Measurements from ENCODE around the gene PHLDA1. TPM values are rescaled to one million over a fixed set of nuclear protein-coding genes. Genes with fewer than 3 reads are reported as not detected.

Gene PHLDA1
- total and polyA plus RNA-seq, 4 donors: 2.8 to 11.5 (median 5.7) TPM

DNA sequence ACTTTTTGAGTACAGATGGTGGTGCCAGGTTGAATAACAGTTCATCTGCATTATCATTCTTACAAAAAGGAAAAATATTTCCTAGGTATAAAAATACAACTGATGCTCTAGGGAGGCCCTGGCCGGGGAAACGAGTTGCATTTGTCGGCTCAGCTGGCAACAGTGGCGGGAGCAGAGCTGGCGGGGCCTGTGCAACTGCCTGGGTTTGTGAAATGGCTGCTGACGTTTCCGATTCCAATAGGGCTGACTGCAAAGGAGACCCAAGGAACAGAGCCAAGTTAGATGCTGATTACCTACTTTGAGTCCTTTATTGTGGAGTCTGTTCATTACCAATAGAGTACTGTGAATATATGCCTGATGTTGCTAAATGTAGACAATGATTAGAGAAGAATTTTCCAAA, 25.8 kb upstream of the PHLDA1 start:
- Histone ChIP-seq H3K9me3 (ENCODE audit: control insufficient read depth in 4 of 4, low read length in 3 of 4) (no peaks in the 10 kb centered on the region), H3K27ac (ENCODE audit: low read depth in 1 of 2, low read length in 2 of 2) (no peak overlapping the region), H3K36me3 (ENCODE audit: control insufficient read depth in 4 of 4, insufficient read depth in 3 of 4, low read depth in 1 of 4, low read length in 3 of 4) (peaks cover 0 to 42% (median 12%) of the 10 kb centered on the region in 4 donors), H3K27me3 (ENCODE audit: control insufficient read depth in 4 of 4, insufficient read depth in 4 of 4, low read length in 3 of 4) (no peaks in the 10 kb centered on the region), H3K4me1 (ENCODE audit: control insufficient read depth in 4 of 4, insufficient read depth in 4 of 4, low read length in 3 of 4) (peaks cover 0 to 2% (median 0%) of the 10 kb centered on the region in 4 donors), H3K4me3 (ENCODE audit: low read depth in 1 of 3, low read length in 3 of 3) (no peak overlapping the region), H3K9ac (ENCODE audit: low read depth in 1 of 2, low read length in 2 of 2) (no peak overlapping the region)
- 97% methylated on average over 7 of the region's 7 CpGs for WGBS
- TF ChIP-seq, protein P1, sequence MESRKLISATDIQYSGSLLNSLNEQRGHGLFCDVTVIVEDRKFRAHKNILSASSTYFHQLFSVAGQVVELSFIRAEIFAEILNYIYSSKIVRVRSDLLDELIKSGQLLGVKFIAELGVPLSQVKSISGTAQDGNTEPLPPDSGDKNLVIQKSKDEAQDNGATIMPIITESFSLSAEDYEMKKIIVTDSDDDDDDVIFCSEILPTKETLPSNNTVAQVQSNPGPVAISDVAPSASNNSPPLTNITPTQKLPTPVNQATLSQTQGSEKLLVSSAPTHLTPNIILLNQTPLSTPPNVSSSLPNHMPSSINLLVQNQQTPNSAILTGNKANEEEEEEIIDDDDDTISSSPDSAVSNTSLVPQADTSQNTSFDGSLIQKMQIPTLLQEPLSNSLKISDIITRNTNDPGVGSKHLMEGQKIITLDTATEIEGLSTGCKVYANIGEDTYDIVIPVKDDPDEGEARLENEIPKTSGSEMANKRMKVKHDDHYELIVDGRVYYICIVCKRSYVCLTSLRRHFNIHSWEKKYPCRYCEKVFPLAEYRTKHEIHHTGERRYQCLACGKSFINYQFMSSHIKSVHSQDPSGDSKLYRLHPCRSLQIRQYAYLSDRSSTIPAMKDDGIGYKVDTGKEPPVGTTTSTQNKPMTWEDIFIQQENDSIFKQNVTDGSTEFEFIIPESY (IDR thresholded peaks at IDR 0.05): no peak
- DNase-seq (ENCODE audit: low spot score): no peak

GRCh38 chr12:76055393-76055792, 23.8 kb upstream of the PHLDA1 start:
- no peaks in the 10 kb centered on the region for H3K27me3 ChIP-seq (ENCODE audit: control insufficient read depth in 4 of 4, insufficient read depth in 4 of 4, low read length in 3 of 4)
- peaks cover 0 to 43% (median 14%) of the 10 kb centered on the region in 4 donors for H3K36me3 ChIP-seq (ENCODE audit: control insufficient read depth in 4 of 4, insufficient read depth in 3 of 4, low read depth in 1 of 4, low read length in 3 of 4)
- H3K9ac ChIP-seq (ENCODE audit: low read depth in 1 of 2, low read length in 2 of 2): no peak overlapping the region
- TF ChIP-seq GABPA (IDR thresholded peaks at IDR 0.05 in 1 of 2, conservative IDR thresholded peaks at IDR 0.05 in 1 of 2): no peak
- no peak for TF ChIP-seq NR2F2 (IDR thresholded peaks at IDR 0.05)
- no peak for TF ChIP-seq TAF1 (conservative IDR thresholded peaks at IDR 0.05)
- TF ChIP-seq JUND (IDR thresholded peaks at IDR 0.05): no peak
- no peak for TF ChIP-seq FOXA2 (IDR thresholded peaks at IDR 0.05)
- no peak for TF ChIP-seq YY1 (IDR thresholded peaks at IDR 0.05)
- no peak for TF ChIP-seq SP1 (IDR thresholded peaks at IDR 0.05)
- TF ChIP-seq, protein P2, sequence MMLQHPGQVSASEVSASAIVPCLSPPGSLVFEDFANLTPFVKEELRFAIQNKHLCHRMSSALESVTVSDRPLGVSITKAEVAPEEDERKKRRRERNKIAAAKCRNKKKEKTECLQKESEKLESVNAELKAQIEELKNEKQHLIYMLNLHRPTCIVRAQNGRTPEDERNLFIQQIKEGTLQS (IDR thresholded peaks at IDR 0.05): no peak
- TF ChIP-seq, protein P3, sequence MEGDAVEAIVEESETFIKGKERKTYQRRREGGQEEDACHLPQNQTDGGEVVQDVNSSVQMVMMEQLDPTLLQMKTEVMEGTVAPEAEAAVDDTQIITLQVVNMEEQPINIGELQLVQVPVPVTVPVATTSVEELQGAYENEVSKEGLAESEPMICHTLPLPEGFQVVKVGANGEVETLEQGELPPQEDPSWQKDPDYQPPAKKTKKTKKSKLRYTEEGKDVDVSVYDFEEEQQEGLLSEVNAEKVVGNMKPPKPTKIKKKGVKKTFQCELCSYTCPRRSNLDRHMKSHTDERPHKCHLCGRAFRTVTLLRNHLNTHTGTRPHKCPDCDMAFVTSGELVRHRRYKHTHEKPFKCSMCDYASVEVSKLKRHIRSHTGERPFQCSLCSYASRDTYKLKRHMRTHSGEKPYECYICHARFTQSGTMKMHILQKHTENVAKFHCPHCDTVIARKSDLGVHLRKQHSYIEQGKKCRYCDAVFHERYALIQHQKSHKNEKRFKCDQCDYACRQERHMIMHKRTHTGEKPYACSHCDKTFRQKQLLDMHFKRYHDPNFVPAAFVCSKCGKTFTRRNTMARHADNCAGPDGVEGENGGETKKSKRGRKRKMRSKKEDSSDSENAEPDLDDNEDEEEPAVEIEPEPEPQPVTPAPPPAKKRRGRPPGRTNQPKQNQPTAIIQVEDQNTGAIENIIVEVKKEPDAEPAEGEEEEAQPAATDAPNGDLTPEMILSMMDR (IDR thresholded peaks at IDR 0.05; ENCODE audit: low read depth, low read length, missing input control): no peak
- TF ChIP-seq, protein P4, sequence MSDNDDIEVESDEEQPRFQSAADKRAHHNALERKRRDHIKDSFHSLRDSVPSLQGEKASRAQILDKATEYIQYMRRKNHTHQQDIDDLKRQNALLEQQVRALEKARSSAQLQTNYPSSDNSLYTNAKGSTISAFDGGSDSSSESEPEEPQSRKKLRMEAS (IDR thresholded peaks at IDR 0.05): no peak
- no peak for TF ChIP-seq RAD21 (IDR thresholded peaks at IDR 0.05)
- H3K4me3 ChIP-seq (ENCODE audit: low read depth in 1 of 3, low read length in 3 of 3): no peak overlapping the region
- H3K9me3 ChIP-seq (ENCODE audit: control insufficient read depth in 4 of 4, low read length in 3 of 4): no peaks in the 10 kb centered on the region
- no peaks in the 10 kb centered on the region for H3K4me1 ChIP-seq (ENCODE audit: control insufficient read depth in 4 of 4, insufficient read depth in 4 of 4, low read length in 3 of 4)
- 97% methylated on average over 2 of the region's 2 CpGs for WGBS
- no peak overlapping the region for H3K27ac ChIP-seq (ENCODE audit: low read depth in 1 of 2, low read length in 2 of 2)
- no peak for DNase-seq (ENCODE audit: low spot score)

DNA sequence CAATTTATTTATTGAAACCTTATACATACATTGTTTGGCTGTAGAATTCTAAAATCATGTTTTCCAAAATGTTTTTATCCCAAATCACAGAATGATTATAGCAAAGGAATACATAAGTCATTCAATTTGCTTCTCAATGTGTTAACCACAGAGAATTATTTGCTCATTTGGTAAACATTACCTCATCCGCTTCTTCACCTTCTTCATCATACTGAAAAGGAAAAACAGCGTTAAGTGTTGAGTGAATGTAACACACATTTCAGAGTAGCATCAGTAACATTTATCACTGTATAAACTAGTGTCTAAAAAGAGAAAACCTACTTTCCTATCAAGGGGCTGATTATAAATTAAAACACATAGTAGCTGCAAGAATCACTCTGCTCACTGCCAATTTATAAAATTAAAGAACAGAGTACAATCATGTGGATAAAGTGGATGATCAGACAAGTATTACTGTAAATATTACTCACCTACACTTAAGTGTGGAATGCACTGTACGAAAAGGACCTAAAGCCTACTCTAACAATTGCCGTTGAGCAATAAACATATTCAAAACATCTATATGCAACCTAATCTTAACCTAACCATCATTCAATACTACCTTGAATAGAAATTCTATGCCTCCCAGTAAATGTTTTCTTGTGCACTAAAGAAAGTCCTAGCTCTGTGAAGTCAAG, 18.1 kb upstream of the PHLDA1 start:
- Histone ChIP-seq H3K27ac (ENCODE audit: low read depth in 1 of 2, low read length in 2 of 2) (no peak overlapping the region), H3K4me1 (ENCODE audit: control insufficient read depth in 4 of 4, insufficient read depth in 4 of 4, low read length in 3 of 4) (no peaks in the 10 kb centered on the region), H3K9ac (ENCODE audit: low read depth in 1 of 2, low read length in 2 of 2) (no peak overlapping the region), H3K36me3 (ENCODE audit: control insufficient read depth in 4 of 4, insufficient read depth in 3 of 4, low read depth in 1 of 4, low read length in 3 of 4) (peaks cover 0 to 47% (median 16%) of the 10 kb centered on the region in 4 donors), H3K27me3 (ENCODE audit: control insufficient read depth in 4 of 4, insufficient read depth in 4 of 4, low read length in 3 of 4) (no peaks in the 10 kb centered on the region), H3K4me3 (ENCODE audit: low read depth in 1 of 3, low read length in 3 of 3) (no peak overlapping the region), H3K9me3 (ENCODE audit: control insufficient read depth in 4 of 4, low read length in 3 of 4) (no peaks in the 10 kb centered on the region)
- no peak for DNase-seq (ENCODE audit: low spot score)
- WGBS: 95% methylated on average over 4 of the region's 4 CpGs
- TF ChIP-seq, protein P5, sequence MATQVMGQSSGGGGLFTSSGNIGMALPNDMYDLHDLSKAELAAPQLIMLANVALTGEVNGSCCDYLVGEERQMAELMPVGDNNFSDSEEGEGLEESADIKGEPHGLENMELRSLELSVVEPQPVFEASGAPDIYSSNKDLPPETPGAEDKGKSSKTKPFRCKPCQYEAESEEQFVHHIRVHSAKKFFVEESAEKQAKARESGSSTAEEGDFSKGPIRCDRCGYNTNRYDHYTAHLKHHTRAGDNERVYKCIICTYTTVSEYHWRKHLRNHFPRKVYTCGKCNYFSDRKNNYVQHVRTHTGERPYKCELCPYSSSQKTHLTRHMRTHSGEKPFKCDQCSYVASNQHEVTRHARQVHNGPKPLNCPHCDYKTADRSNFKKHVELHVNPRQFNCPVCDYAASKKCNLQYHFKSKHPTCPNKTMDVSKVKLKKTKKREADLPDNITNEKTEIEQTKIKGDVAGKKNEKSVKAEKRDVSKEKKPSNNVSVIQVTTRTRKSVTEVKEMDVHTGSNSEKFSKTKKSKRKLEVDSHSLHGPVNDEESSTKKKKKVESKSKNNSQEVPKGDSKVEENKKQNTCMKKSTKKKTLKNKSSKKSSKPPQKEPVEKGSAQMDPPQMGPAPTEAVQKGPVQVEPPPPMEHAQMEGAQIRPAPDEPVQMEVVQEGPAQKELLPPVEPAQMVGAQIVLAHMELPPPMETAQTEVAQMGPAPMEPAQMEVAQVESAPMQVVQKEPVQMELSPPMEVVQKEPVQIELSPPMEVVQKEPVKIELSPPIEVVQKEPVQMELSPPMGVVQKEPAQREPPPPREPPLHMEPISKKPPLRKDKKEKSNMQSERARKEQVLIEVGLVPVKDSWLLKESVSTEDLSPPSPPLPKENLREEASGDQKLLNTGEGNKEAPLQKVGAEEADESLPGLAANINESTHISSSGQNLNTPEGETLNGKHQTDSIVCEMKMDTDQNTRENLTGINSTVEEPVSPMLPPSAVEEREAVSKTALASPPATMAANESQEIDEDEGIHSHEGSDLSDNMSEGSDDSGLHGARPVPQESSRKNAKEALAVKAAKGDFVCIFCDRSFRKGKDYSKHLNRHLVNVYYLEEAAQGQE (IDR thresholded peaks at IDR 0.05): no peak
- TF ChIP-seq, protein P2 (IDR thresholded peaks at IDR 0.05): no peak
- TF ChIP-seq HNF4G (IDR thresholded peaks at IDR 0.05): no peak
- TF ChIP-seq YY1 (IDR thresholded peaks at IDR 0.05): no peak
- TF ChIP-seq, protein P4 (IDR thresholded peaks at IDR 0.05): no peak
- TF ChIP-seq NR2F2 (IDR thresholded peaks at IDR 0.05): no peak
- no peak for TF ChIP-seq EGR1 (IDR thresholded peaks at IDR 0.05; ENCODE audit: low read depth in 2 of 2)

All from liver (tissue), 9 donors.